Measurements from ENCODE around the gene PPARG. TPM values are rescaled to one million over a fixed set of nuclear protein-coding genes. Genes with fewer than 3 reads are reported as not detected.
"Not testable (repeated sequence)": the region's sequence is repeated elsewhere in the genome, so short reads cannot be mapped to it uniquely, and the experiment has no call there.

Gene PPARG
- total and polyA plus RNA-seq, 8 donors = 3.3 to 52.0 (median 5.4) TPM

DNA sequence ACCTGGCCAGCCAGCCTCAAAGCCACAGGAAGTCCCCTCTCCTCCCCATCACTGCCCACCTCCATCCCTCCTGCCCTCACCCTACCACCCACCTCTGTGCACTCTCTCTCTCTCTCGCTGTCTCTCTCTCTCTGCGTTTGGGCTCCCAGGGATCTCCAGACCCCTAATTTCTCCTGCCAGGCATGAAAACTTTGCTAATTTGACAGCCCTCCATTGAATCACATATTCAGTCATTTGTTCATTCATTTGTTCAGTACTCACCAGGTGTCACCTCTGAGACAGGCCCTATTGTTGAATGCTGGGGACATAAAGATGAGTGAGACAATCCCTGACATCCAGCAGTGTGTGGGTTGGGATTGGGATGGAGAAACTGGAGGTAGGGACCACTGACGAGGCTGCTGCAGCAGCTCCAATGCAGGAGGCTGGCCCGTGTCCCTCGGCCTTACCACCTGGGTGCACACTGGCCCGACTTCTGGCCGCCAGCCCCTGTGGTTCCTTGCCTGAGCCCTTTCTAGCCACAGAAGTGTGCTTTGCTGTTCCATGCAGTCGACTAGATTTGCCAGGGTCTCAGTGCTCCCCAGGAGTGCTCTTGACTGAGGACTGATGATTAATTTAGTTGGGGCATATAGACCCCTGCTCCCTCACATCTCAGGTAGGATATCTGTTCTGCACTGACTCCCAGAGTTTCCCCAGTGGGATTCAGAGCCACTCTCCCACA lies 156.8 kb downstream of the PPARG start:
- peaks cover 0 to 13% of the 10 kb centered on the region in 2 donors for H3K27me3 ChIP-seq
- TF ChIP-seq, protein P1, sequence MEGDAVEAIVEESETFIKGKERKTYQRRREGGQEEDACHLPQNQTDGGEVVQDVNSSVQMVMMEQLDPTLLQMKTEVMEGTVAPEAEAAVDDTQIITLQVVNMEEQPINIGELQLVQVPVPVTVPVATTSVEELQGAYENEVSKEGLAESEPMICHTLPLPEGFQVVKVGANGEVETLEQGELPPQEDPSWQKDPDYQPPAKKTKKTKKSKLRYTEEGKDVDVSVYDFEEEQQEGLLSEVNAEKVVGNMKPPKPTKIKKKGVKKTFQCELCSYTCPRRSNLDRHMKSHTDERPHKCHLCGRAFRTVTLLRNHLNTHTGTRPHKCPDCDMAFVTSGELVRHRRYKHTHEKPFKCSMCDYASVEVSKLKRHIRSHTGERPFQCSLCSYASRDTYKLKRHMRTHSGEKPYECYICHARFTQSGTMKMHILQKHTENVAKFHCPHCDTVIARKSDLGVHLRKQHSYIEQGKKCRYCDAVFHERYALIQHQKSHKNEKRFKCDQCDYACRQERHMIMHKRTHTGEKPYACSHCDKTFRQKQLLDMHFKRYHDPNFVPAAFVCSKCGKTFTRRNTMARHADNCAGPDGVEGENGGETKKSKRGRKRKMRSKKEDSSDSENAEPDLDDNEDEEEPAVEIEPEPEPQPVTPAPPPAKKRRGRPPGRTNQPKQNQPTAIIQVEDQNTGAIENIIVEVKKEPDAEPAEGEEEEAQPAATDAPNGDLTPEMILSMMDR (IDR thresholded peaks at IDR 0.05) = no peak
- no peaks in the 10 kb centered on the region for H3K36me3 ChIP-seq
- H3K9me3 ChIP-seq = no peaks in the 10 kb centered on the region
- no peak for ATAC-seq
- H3K4me3 ChIP-seq = no peak overlapping the region
- no peak for DNase-seq
- H3K4me1 ChIP-seq = no peaks in the 10 kb centered on the region
- H3K27ac ChIP-seq = no peak overlapping the region
- intact Hi-C loops (cut with DNase I) = no loop called here

DNA sequence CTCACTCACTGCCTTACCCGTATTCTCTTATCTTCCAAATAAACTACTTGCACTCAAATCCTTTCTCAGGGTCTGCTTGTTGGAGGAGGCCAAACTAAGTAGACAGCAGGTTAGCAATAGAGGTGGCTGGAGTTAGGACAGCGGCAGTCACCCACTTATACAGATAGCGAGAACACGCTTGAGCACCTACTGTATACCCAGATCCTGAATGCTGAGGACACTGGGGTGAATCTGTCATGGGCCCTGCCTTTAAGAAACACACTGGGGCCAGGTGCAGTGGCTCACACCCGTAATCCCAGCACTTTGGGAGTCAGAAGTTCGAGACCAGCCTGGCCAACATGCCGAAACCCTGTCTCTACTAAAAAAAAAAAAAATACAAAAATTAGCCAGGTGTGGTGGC lies 157.4 kb downstream of the PPARG start:
- intact Hi-C loops (cut with DNase I) = no loop called here
- H3K9me3 ChIP-seq = no peaks in the 10 kb centered on the region
- H3K27me3 ChIP-seq = peaks cover 0 to 13% of the 10 kb centered on the region in 2 donors
- TF ChIP-seq, protein P1 (IDR thresholded peaks at IDR 0.05) = no peak
- H3K4me3 ChIP-seq = no peak overlapping the region
- no peaks in the 10 kb centered on the region for H3K4me1 ChIP-seq
- no peak overlapping the region for H3K27ac ChIP-seq
- H3K36me3 ChIP-seq = no peaks in the 10 kb centered on the region
- DNase-seq (no peak), ATAC-seq (no peak)

DNA sequence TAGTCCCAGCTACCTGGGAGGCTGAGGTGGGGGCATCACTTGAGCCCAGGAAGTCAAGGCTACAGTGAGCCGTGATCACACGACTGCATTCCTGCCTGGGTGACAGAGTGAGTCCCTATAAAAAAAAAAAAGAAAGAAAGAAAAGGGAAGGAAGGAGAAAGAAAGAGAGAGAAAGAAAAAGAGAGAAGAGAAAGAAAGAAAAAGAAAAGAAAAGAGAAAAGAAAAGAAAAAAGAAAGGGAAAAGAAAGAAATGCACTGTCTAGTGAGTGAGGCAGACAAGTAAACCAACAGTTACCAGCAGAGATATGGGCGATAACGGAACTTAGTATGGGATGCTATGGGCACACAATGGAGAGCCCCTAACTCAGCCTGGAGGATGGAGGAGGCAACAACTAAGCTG lies 158.2 kb downstream of the PPARG start:
- no peak for ATAC-seq
- intact Hi-C loops (cut with DNase I) = no loop called here
- no peak for DNase-seq
- no peaks in the 10 kb centered on the region for H3K36me3 ChIP-seq
- peaks cover 0 to 13% of the 10 kb centered on the region in 2 donors for H3K27me3 ChIP-seq
- no peak overlapping the region for H3K4me3 ChIP-seq
- H3K9me3 ChIP-seq = no peaks in the 10 kb centered on the region
- TF ChIP-seq, protein P1 (IDR thresholded peaks at IDR 0.05) = no peak
- no peak overlapping the region for H3K27ac ChIP-seq
- H3K4me1 ChIP-seq = no peaks in the 10 kb centered on the region

DNA sequence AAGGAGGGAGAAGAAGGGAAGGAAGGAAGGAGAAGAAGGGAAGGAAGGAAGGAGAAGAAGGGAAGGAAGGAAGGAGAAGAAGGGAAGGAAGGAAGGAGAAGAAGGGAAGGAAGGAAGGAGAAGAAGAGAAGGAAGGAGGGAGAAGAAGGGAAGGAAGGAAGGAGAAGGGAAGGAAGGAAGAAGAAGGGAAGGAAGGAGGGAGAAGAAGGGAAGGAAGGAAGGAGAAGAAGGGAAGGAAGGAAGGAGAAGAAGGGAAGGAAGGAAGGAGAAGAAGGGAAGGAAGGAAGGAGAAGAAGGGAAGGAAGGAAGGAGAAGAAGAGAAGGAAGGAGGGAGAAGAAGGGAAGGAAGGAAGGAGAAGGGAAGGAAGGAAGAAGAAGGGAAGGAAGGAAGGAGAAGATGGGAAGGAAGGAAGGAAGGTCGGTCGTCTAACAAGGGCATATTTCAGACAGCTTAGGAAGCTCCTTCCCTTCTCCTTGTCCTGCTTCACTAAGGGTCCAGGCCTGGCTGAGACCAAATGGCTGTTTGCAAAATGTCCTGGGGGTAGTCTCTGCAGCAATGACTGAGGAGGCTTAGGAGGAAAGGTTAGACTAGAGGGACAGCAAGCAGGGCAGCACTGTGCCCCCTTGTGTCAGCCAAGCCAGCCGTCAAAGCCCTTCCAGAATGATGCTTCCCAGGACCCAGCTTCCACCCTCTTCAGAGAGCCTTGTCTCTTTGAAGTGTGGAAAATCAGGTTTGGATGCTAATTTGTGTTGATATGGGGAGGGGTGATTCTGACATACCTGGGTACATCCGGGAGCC lies 159.7 kb downstream of the PPARG start:
- intact Hi-C loops (cut with DNase I) = not testable (repeated sequence)

DNA sequence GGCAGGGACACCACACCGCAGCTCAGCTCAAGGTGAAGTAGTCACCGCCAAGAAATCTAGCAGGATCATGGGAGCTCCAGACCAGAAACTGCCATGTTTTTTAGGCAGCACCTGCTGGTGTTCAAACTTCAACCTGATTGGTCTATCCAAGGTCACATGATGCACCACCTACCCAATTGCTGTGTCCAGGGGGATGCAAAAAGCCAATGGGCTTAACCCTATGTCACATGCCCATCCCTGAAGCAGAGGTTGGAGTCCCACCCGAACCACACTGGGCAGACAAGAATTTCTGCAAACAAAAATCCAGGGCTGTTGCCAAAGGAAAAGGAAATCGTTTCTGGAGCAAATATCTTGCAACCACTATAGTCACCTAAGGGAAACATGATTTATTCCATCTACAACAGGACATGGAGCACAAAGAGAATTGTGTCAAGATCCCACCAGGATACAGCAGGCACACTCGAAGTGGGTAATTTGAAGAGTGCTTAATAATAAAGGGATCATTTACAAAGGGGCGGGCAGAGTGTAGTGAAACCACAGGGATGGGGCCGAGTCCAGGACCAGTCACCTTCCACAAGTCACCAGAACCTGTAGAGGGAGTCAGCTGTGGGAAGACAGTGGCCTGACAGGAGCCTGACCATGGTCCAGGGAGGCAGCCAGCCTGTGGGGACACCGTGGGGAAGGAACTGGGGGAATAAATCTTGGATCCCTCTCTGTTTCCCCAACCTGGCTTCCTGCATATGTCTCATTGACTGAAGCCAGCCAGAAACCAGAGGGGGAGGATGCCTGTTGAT lies 161.2 kb downstream of the PPARG start:
- TF ChIP-seq, protein P1 (IDR thresholded peaks at IDR 0.05) = no peak

More for the DNA sequence above, 159.7 kb downstream of the PPARG start:
- H3K4me1 ChIP-seq, H3K27me3 ChIP-seq, H3K4me3 ChIP-seq, H3K9me3 ChIP-seq, ATAC-seq, H3K27ac ChIP-seq, H3K36me3 ChIP-seq, DNase-seq: not testable (repeated sequence)

More for the DNA sequence above, 161.2 kb downstream of the PPARG start:
- H3K4me3 ChIP-seq = no peak overlapping the region
- H3K9me3 ChIP-seq = no peaks in the 10 kb centered on the region
- H3K36me3 ChIP-seq = no peaks in the 10 kb centered on the region
- no peaks in the 10 kb centered on the region for H3K27me3 ChIP-seq
- no peak for DNase-seq
- intact Hi-C loops (cut with DNase I) = no loop called here
- H3K27ac ChIP-seq = no peak overlapping the region
- H3K4me1 ChIP-seq = no peaks in the 10 kb centered on the region
- no peak for ATAC-seq
